Stimulated activated CD4-positive, alpha-beta T cell treated with anti-CD3 and anti-CD28 coated beads, Interleukin-2, amount 100 ng/mL, for 4 hours (primary cell): ENCODE results near the gene AGFG1.

Experiments
- DNase-seq: peaks from one replicate; pipeline ENCODE4 v3.0.0-alpha.2; 2020; ENCODE audit warnings: low read depth

The AGFG1 gene

DNA sequence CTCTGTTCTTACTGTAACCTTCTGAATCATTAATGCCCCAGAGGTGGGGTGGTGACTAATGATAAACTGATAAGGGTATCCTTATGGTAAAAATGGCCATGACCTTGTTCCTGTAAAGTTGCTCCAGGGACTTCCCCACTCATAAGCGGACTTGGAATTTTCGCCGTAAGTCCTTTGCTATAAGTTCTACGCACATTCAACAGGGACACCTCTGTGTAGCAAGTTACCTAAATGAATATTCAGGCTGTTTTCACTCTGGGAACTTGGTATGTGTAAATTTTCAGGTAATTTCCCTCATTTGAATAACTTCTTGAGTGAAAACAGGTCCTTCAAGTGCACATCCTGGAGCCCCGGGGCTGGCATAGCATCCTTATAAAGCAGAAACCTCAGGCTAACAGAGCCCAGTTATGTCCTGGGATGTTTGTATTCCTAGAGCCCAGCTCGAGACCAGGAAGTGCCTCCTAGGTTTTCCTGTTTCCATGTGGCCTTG, 9.4 kb upstream of the AGFG1 start:
- no peak for DNase-seq

DNA sequence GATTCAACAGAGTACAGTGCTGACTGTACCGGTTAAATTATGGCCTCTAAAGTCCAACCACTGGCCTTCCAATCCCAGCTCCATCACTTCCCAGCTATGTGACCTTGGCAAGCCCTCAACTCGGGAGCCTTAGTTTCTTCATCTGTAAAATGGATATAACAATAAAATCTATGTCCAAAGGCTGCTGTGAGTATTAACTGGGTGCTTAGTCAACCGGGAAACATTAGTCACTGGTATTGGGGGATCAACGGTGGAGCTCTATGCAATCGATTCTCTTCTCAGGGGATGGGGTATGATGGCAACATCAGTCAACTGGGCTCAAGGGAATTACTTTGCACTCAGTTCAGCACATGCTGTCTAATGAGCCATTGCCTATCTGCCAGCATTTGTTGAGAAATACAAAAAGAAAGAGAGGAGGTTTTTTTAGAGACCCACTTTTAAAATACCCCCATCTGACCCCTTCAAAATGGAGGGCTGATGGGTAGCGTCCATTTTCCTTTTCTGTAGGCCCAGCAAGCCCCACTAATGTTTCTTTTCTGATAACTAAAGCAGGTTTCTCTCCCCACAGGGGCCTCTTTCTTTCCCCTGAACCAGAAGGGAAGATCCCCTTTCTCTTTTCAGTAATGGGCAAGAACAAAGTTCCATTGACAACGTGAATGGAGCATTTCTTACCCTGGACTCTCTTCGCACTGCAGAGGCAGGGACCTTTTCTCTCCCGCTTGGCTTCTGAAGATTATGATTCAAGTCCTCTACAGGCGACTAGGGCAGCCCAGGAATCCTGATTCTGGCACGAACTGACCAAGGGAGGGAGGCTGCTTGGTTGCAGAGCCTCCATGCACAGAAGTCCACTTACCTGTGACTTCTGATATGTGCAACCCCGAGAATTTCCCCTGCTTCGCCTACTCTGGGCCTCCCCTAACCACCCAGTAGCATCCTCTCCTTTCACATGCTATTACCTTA, 8.7 kb upstream of the AGFG1 start:
- DNase-seq: peak; percentile 34

DNA sequence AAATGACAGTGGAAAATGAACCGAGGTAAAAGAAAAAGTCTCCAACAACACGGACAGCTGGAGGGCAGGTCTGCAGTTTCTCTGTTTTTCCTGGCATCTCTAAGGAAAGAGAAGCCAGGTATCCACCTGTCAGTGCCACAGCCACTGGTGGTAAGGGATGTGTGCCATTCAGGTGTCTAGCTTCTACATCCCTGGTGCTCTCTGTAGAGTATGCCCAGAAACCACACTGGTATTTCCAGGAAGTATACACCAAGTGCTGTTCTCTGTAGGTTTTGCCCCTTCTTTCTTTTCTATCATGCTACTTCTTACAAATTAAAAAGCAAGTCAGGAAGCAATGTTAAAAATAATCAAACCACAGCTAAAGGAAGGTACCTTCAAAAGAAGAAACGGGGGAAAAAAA, 7.6 kb upstream of the AGFG1 start:
- no peak for DNase-seq

DNA sequence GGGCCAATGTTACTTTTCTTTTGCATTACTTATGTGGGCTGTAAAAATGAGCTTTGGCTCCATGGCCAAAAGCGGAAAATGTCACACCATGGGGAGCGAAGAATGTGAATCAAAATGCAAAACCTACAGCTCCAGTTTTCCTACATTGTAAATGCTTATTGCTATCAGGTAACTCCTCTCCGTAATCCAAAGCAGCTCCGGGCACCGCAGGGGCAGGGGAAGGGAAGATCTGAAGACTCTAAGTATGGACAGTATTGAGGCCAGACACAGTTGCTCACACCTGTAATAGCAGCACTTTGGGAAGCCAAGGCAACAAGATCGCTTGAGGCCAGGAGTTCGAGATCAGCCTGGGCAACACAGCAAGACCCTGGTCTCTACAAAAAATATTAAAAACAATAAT, 7.1 kb upstream of the AGFG1 start:
- peak; percentile 13 for DNase-seq

DNA sequence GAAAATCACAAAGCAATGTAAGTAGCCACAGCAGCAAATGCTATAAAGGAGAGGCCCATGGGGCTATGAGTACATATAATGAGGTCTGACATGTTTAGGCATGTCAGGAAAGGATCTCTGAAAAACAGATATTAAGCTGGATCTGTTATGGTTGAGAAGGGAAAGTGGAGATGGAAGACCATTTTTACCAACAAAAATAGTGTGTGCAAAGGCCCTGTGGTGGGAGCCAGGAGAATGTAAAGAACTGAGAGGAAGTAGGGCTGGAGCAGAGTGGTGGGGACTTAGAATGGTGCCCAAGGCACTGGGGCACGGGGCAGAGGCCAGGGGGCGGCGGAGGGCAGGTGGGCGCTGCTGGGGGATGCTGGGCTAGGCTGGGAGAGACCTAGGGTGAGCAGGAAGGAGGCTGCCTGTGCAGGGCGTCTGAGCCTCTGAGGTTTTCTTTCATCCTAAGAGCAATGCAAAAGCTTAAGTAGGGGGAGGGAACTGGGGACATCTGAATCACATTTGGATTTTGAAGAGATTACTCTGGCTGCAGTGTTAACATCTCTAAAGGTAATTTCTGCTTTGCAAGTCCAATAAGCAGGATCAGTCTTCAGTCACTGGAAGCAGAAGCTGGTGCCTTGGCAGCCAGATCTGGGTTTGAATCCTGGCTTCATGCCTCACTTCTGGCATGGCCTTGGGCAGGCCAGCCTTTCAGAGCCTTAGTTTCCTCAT, 4.9 kb upstream of the AGFG1 start:
- no peak for DNase-seq

DNA sequence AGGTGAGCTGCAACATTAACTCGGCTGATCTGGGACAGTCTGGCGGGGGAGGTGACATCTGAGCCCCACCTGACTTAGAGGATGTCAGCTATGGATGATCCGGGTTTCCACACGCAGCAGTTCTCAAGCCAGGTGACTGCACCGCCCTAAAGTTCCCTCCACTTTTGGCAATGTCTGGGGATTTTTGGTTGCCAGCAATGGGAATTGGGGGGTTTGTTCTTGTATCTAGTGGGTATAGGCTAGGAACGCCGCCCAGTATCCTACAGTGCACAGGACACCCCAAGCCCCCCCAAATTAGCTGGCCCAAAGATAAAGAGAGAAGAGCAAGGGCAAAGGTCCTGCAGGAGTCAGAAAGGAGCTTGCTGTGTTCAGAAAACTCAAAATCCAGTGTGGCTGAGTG, 544 bp upstream of the AGFG1 start:
- DNase-seq: no peak

DNA sequence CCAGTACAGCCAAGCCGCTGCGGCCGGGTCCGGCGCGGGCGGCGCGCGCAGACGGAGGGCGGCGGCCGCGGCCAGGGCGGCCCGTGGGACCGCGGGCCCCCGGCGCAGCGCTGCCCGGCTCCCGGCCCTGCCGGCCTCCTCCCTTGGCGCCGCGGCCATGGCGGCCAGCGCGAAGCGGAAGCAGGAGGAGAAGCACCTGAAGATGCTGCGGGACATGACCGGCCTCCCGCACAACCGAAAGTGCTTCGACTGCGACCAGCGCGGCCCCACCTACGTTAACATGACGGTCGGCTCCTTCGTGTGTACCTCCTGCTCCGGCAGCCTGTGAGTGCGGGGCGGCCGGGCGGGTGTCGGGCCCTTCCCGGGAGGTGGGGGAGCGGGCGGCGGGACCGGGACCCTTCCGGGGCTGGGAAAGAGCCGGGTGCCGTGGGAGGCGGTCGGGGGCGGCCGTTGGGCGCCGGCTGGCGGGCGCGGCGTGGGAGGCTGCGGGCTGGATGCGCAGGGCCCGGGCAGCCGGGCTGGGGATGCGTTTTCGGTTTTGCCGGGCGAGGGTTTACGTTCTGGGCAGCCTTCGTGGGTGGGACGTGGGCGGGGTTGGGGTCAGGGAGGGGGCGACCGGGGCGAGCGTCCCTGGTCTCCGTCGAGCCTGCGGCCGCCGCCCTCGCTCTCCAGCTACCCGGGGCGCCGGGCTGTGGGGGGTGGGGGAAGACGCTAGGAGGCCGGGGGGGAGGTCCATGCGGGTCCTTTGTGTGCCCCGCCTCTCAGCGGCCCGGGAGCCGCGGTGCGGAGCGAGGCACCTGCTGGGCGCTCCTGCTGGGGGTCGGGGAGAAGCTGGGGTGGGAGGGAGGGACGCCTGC, 537 bp downstream of the AGFG1 start:
- DNase-seq: peak; percentile 37

DNA sequence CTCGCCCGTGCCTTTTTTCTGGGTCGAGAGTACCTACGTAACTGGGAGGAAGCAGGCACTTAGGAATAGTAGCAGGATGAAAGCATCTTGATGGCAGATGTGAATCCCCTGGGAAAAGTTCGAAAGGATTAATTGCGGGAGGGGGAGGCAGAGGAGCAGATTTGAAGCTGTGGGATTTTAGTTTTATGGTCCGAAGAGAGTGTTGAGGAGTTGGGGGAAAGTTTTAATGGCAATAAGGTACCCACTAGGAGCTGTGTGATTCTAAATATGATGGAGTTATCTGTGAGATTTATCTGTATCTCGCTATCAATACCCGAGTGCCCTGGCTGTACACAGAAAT, 1.1 kb downstream of the AGFG1 start:
- no peak for DNase-seq

DNA sequence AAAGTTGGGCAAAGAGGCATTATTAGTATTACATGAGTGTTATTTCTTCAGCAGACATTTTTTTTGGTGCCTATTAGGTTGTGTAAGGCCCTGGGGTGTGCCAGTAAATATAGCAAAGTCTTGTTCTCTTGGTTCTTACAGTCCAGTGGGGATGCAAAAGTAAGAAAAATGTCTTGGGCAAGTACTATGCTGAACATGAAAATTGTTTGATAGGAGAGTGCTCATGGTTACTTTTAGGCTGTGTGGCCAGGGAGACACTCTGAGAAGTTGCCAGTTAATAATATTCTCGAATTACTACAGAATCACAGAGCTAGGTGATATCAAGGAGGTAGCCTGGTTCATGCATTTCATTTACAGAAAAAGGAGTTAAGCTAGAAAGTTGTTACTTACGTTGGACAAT, 1.9 kb downstream of the AGFG1 start:
- DNase-seq: no peak

DNA sequence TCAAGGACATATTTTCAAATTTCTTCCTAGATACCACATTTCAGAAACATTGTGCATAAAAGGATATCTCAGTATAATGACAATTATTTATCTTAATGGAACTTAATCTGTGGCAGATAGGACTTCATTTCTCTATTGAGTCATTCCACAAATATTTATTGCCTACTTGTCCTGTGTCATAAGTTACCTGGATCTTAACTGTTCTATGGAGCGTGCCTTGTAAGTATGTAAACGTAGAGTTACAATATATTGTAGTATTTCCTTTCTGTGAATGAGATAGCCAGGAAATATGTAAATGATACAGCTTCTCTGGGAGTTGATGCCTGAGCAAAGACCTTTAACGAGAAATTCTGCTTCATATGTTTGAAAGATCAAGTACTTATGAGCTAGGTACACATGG, 2.5 kb downstream of the AGFG1 start:
- DNase-seq: no peak

DNA sequence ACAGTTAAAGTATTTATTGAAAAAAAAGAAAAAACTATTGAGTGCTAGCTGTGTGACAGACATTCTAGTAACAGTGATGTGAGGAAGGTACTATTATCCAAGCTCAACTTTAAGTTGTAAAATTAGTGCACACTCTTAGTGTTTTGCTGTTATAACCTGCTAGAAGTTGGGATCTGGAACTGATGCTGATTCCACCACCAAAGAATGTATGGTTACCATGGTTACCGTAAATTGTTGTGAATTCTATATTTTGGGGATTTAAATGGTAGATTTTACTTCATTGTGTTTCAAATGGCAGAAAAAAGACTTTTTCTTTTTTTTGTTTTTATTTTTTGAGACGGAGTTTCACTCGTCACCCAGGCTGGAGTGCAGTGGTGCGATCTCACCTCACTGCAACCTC, 5.3 kb downstream of the AGFG1 start:
- DNase-seq: no peak

DNA sequence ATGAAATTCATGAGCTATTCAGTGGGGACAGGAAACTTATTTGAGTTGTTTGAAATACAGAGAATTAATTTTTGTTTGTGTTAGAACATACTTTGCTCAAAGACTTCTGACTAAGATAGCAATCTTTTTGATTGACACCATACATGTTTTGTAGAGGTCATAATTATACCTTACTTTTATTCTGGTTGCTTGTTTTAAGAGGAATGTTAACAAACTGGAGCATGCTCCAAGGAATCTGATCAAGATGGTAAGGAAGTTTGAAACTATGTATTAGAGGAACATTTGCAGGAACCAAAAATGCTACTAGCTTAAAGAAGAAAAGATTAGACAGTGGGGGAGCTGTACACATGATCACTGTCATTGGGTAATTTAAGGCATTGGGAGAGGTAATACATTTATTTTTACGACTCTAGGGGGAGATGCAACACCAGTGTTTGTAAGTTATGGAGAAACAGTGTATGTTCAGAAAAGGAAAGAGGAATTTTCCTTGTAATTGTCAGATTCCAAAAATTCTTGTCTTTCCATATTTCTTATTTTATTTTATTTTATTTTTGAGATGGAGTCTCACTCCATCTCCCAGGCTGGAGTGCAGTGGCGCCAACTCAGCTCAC, 8.0 kb downstream of the AGFG1 start:
- no peak for DNase-seq

DNA sequence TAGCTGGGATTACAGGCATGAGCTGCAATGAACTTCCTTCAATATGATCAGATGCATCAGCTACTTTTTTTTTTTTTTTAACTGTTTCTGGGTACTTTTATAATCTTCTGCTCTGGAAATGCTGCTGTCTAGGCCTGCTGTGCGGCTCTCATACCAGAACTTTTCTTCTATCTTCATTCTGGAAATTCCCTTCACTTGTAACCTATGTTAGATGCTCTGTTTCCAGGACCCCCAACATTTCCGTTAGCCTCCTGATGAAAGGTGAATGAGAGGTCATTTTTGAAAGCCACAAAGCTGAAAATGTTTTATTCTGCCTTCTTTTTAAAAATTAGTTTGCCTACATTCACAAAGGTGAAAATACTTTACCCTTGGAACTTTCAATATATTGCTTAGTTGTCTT, 8.6 kb downstream of the AGFG1 start:
- no peak for DNase-seq

DNA sequence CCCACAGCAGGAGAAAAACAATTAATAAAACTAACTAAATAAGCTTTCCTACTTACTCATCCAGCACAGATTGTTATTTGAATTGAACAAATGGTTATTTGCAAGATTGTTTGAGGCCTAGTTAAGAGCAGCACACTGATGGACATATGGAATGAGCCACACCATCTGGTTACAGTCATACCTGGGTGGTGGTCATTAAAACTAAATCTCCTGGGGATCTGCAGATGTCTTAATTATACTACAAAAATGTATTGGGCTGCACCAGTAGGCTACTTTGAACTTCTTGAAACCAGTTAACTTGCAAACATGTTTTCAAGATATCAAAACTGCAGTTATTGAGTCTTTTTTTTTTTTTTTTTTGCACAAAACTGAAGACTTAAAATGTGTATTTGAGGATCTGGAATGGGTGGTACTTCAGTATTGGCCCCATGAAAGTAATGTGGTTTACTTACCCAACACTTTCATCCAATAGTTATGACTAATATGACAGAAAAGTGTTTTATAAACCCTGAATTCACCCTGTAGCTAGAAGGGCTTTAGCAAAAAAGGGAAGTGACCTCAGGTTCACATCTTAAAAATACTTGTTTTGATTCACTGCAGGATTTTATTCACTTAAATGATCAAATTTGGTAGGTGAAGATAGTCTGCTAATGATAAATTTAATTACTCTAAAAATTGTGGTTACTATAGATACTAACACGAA, 10.8 kb downstream of the AGFG1 start:
- no peak for DNase-seq

DNA sequence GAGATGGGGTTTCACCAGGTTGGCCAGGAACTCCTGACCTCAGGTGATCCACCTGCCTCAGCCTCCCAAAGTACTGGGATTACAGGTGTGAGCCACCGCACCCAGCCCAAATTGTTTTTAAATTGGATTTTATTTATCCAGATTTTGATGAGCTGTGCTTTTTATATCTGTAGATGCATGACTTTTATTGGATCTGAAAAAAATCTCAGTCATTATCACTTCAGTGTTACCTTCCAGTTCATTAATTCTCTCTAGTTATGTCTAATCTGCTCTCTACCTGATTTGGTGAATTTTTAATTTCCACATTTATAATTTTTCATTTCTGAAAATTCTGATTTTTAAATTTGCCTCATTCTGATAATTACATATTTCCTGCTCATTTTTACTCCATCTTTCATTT, 13.5 kb downstream of the AGFG1 start:
- DNase-seq: no peak

DNA sequence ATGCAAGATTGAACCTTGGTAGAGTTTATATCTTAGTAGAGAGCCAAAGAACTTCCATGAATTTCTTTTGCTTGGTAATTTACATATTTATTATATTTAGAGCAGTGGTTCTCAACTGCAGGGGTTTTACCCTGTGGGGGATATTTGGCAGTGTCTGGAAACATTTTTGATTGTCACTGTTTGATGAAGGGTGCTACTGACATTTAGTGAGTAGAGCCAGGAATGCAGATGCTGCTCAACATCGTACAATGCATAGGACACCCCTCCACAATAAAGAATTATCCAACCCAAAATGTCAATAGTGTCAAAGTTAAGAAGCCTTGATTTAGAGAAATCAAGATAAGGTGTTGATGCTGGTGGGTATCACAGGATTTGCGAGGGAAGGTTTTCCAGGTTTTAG, 14.7 kb downstream of the AGFG1 start:
- DNase-seq: no peak

DNA sequence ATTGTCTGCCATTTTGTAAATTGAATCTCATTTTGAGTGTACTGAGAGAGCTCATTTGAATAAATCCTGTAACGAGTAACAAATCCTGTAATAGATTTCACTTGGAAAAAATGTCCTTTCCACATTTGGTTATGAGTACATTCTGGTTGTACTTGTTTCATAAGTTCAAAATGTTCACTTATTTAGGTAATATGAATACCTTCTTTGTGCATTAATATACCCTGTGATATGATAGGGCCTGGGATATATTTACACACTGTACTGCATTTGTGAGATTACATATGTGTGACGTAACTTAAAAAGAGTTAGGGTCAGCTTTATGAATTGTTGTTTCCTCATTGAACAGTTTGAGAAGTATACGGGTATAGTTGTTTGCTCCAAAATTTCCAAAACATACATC, 16.1 kb downstream of the AGFG1 start:
- DNase-seq: no peak

DNA sequence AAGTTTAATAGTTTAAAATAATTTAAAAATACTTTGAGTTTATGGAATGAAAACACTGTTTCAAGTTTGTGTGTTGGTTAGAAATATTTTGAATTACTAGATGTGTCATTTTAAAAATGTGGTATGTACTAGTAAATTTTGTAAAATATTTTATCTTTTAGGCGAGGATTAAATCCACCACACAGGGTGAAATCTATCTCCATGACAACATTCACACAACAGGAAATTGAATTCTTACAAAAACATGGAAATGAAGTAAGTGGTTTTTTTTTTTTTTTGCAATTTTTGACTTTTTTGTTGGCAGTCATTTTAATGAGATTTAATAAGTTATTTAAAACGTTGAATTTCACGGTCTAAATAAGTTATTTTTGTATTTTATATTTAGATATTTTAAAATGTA, 19.4 kb downstream of the AGFG1 start:
- DNase-seq: no peak

DNA sequence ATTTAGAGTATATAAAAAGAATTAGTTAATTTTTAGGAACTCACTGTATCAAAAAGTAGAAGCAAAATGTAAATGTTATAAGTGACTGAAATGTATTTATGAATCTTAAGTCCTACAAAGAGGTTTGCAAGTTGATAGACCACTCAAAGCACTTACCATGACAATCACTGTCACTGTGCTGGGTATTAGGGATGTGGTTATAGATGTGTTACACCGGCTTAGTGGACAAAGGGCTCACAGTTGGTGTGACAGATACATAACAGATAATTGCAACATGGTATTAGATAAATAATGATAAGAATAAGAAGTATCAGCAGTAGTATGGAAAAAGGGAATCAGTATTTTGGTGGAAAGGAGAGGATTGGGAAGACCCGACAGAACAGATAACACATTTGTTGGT, 21.6 kb downstream of the AGFG1 start:
- no peak for DNase-seq

DNA sequence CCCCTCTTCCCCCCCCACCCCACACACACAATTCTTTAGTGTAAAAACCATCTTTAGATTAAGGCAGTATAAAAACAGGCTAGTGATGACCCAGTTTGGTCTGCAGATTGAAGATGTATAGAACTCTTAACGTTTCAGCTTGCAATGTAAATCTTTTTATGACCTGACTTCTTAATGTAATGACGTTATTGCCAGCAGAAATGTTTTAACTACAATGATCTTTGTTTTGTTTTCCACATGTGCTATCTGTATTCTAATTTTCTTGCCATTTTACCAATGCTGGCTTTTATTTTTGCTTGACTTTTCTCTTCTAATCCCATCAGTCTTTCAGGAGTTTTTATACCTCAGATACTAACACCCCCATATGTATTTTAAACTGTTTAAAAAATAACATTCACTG, 25.2 kb downstream of the AGFG1 start:
- DNase-seq: no peak

DNA sequence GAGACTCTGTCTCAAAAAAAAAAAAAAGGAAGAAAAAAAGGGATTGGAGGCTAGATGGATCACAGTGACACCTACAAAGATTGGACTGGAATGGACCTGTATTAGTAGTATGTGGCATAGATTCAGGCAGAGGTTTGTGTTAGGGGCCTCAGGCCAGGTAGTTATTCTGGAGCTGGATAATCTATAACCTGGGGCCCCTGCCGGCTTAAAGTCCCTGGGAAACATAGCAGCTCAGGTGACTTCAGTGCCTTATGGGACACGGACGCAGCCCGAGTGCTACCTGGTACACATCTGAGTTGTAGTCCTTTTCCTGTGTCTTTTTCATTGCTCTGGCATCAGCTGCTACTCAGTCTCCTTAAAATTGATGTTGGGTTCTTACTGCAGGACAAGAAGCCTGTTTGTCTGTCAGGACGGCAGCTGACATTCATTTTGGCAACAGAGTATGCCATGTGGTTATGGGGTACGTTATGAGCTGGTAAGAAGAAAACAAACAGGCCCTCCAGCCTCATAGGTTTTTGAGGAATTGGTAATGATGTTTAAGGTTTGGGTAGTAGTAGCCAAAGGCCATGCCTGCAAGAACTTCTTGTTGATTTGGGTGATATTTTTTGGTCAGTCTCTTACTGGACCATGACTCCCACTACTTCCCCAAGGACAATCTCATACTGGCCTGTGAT, 27.8 kb downstream of the AGFG1 start:
- DNase-seq: no peak
